Activated CD4-positive, alpha-beta T cell treated with anti-CD3 and anti-CD28 coated beads, Interleukin-2, amount 50 U/mL, for 4 hours (primary cell): ENCODE data around the gene C3orf18.

Experiments
- DNase-seq, 2 experiments: peaks; one replicate each; pipeline ENCODE4 v3.0.0-alpha.2; 2020

Gene C3orf18

GRCh38 chr3:50577348-50577747 is 9.8 kb upstream of the C3orf18 start:
- DNase-seq = no peak

GRCh38 chr3:50575372-50575771 is 7.8 kb upstream of the C3orf18 start:
- no peak for DNase-seq

GRCh38 chr3:50574444-50574831 is 6.9 kb upstream of the C3orf18 start:
- no peak for DNase-seq

- DNase-seq = peak; percentile 68 to 78
These were observed 6.3 kb upstream of the C3orf18 start for GRCh38 chr3:50573566-50574443.

- peak; percentile 19 to 28 for DNase-seq
These were observed 5.3 kb upstream of the C3orf18 start for GRCh38 chr3:50572801-50573371.

GRCh38 chr3:50572158-50572557 is 4.6 kb upstream of the C3orf18 start:
- DNase-seq = peak; percentile 78 to 80

- no peak for DNase-seq
These were observed 3.9 kb upstream of the C3orf18 start for GRCh38 chr3:50571486-50571885.

- no peak for DNase-seq
These were observed 3.1 kb upstream of the C3orf18 start for GRCh38 chr3:50570508-50571279.

- DNase-seq = peak; percentile 87 to 88
These were observed 1.6 kb upstream of the C3orf18 start, which contains the start of gene HEMK1 for GRCh38 chr3:50568947-50569749. Gene HEMK1 (plus strand): TSS chr3:50569522. CDS start chr3:50571105, 1,583 bp downstream.

- DNase-seq = no peak
These were observed 549 bp downstream of the C3orf18 start for GRCh38 chr3:50567011-50567385.

GRCh38 chr3:50564321-50564720 is 3.2 kb downstream of the C3orf18 start:
- no peak for DNase-seq

- DNase-seq = no peak
These were observed 3.7 kb downstream of the C3orf18 start for GRCh38 chr3:50563867-50564266.

- no peak for DNase-seq
These were observed 4.7 kb downstream of the C3orf18 start for GRCh38 chr3:50562861-50563260.

GRCh38 chr3:50559702-50560101 is 7.8 kb downstream of the C3orf18 start:
- DNase-seq = no peak

GRCh38 chr3:50557915-50558314 is 9.6 kb downstream of the C3orf18 start:
- DNase-seq = no peak

- DNase-seq = no peak
These were observed 10.4 kb downstream of the C3orf18 start for GRCh38 chr3:50557106-50557505.

GRCh38 chr3:50554553-50554952 is 13.0 kb downstream of the C3orf18 start:
- DNase-seq = no peak

GRCh38 chr3:50552598-50552997 is 14.9 kb downstream of the C3orf18 start:
- DNase-seq = no peak

GRCh38 chr3:50551681-50552435 is 15.7 kb downstream of the C3orf18 start:
- no peak for DNase-seq

- DNase-seq = no peak
These were observed 16.4 kb downstream of the C3orf18 start for GRCh38 chr3:50551054-50551659.

- peak; percentile 61 to 67 for DNase-seq
These were observed 17.3 kb downstream of the C3orf18 start for GRCh38 chr3:50550079-50550736.
